PC-3 (cell line): Measurements from ENCODE around the gene PITX3. TPM values are rescaled to one million over a fixed set of nuclear protein-coding genes. Genes with fewer than 3 reads are reported as not detected.
A peak's percentile ranks its signal among the peaks of the same experiment; 100 is the strongest.

Experiments used
- ATAC-seq: fragments of 200-7000 bp; cut with Tn5 transposase; 2 replicates; pipeline ENCODE4 v1.9.1; 2020; ENCODE audit warnings: mild to moderate bottlenecking, moderate library complexity
- BruUV-seq: library from RNA; stranded (reverse); fragments of 400-500 nt; replicated peaks from 2 replicates; lab custom pipeline; 2021; lab: Mats Ljungman, UMichigan
- CTCF ChIA-PET: fragments of 300-600 bp; sonication (Branson Sonifier 250); formaldehyde crosslinking; loops from one replicate; lab custom pipeline; 2022; ENCODE audit warnings: antibody characterized with exemption; lab: Charles Lee
- POLR2A ChIA-PET: fragments of 300-600 bp; sonication (Branson Sonifier 250); formaldehyde crosslinking; loops from one replicate; lab custom pipeline; 2022; ENCODE audit warnings: antibody characterized with exemption; ENCODE audit not compliant: unreplicated experiment; lab: Charles Lee
- DNase-seq: peaks from one replicate; pipeline ENCODE4 v3.0.0-alpha.2; 2015
- H2AFZ ChIP-seq: fragments of 300-600 bp; sonication (generic); 2 replicates; pipeline ENCODE4 v1.6.0; 2016; ENCODE audit warnings: antibody characterized with exemption, low read length
- H3F3A ChIP-seq: fragments of 300-600 bp; sonication (generic); one replicate; pipeline ENCODE4 v1.6.0; 2017; ENCODE audit warnings: antibody characterized with exemption, low read length, control low read depth, mild to moderate bottlenecking; ENCODE audit not compliant: unreplicated experiment
- H3K27ac ChIP-seq: fragments of 300-600 bp; sonication (generic); 2 replicates; pipeline ENCODE4 v1.5.1; 2016; ENCODE audit warnings: mild to moderate bottlenecking, low read length
- H3K27me3 ChIP-seq: fragments of 300-600 bp; sonication (generic); 2 replicates; pipeline ENCODE4 v1.6.1; 2016; ENCODE audit warnings: low read length, mixed read lengths
- H3K36me3 ChIP-seq: fragments of 300-600 bp; sonication (generic); 2 replicates; pipeline ENCODE4 v1.6.1; 2016; ENCODE audit warnings: low read depth, mixed run types, low read length, mixed read lengths
- H3K4me1 ChIP-seq: fragments of 300-600 bp; sonication (generic); 2 replicates; pipeline ENCODE4 v1.5.1; 2016; ENCODE audit warnings: low read length; ENCODE audit not compliant: insufficient read depth
- H3K4me2 ChIP-seq: fragments of 300-600 bp; sonication (generic); 2 replicates; pipeline ENCODE4 v1.6.0; 2016; ENCODE audit warnings: low read length
- H3K4me3 ChIP-seq: fragments of 300-600 bp; sonication (generic); 2 replicates; pipeline ENCODE4 v1.5.1; 2016; ENCODE audit warnings: mild to moderate bottlenecking, low read length, mixed read lengths
- H3K79me2 ChIP-seq: fragments of 300-600 bp; sonication (generic); 2 replicates; pipeline ENCODE4 v1.6.1; 2017; ENCODE audit warnings: low read length, mixed read lengths
- H3K9ac ChIP-seq: fragments of 300-600 bp; sonication (generic); 2 replicates; pipeline ENCODE4 v1.6.0; 2016; ENCODE audit warnings: mild to moderate bottlenecking, low read length
- H3K9me2 ChIP-seq: fragments of 300-600 bp; sonication (generic); replicated peaks from 2 replicates; pipeline ENCODE4 v1.6.1; 2016; ENCODE audit warnings: mixed run types, low read length, mixed read lengths
- H3K9me3 ChIP-seq: fragments of 300-600 bp; sonication (generic); 2 replicates; pipeline ENCODE4 v1.6.1; 2016; ENCODE audit warnings: low read length, mixed read lengths
- H4K20me1 ChIP-seq: fragments of 300-600 bp; sonication (generic); 2 replicates; pipeline ENCODE4 v1.6.1; 2016; ENCODE audit warnings: low read length, mixed read lengths
- EZH2 ChIP-seq: fragments of 300-600 bp; sonication (generic); IDR thresholded peaks from one replicate; pipeline ENCODE4 v1.6.1; 2017; ENCODE audit warnings: antibody characterized with exemption, mild to moderate bottlenecking, low read length; ENCODE audit not compliant: unreplicated experiment
- EZH2phosphoT487 ChIP-seq: fragments of 300-600 bp; sonication (generic); IDR thresholded peaks from 2 replicates; pipeline ENCODE4 v1.6.1; 2018; ENCODE audit warnings: mild to moderate bottlenecking, antibody characterized with exemption, low read length, borderline replicate concordance
- intact Hi-C: fragments of 100-400 bp; cut with micrococcal nuclease; formaldehyde crosslinking; loops from 2 replicates; pipeline ENCODE4 v1.9.0; 2023
- total RNA-seq: library from RNA; depleted of rRNA; stranded (reverse); fragments of >200 nt; gene quantifications from 2 replicates; pipeline ENCODE4 v1.2.3, GENCODE V29; 2014
- TF ChIP-seq, protein P1 (sequence below): fragments of 300-600 bp; sonication (generic); conservative IDR thresholded peaks from 2 replicates; pipeline ENCODE4 v1.5.1; 2017; ENCODE audit warnings: antibody characterized with exemption, low read depth, mild to moderate bottlenecking, low read length

The PITX3 gene
- total RNA-seq, 1 experiment from 2014 or later: not detected

- CTCF ChIA-PET: interaction anchor here (0.7 kb wide), 1 partner anchor 16 kb away, joined by 3 read pairs; no protein-coding TSS in a partner anchor
- TF ChIP-seq, protein P1, sequence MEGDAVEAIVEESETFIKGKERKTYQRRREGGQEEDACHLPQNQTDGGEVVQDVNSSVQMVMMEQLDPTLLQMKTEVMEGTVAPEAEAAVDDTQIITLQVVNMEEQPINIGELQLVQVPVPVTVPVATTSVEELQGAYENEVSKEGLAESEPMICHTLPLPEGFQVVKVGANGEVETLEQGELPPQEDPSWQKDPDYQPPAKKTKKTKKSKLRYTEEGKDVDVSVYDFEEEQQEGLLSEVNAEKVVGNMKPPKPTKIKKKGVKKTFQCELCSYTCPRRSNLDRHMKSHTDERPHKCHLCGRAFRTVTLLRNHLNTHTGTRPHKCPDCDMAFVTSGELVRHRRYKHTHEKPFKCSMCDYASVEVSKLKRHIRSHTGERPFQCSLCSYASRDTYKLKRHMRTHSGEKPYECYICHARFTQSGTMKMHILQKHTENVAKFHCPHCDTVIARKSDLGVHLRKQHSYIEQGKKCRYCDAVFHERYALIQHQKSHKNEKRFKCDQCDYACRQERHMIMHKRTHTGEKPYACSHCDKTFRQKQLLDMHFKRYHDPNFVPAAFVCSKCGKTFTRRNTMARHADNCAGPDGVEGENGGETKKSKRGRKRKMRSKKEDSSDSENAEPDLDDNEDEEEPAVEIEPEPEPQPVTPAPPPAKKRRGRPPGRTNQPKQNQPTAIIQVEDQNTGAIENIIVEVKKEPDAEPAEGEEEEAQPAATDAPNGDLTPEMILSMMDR: no peak
- TF ChIP-seq EZH2 (no peak), EZH2phosphoT487 (no peak)
- H4K20me1 ChIP-seq: peaks cover 16% of the 10 kb centered on the region
- peak within 1 kb of the TSS; percentile 84 for H3K9ac ChIP-seq
- BruUV-seq: no TSS peak
- ATAC-seq: peak; percentile 92
- H3K27me3 ChIP-seq: no peaks in the 10 kb centered on the region
- H3K4me3 ChIP-seq: peak within 1 kb of the TSS; percentile 90
- H3K9me2 ChIP-seq: no peaks in the 10 kb centered on the region
- H3K9me3 ChIP-seq: no peaks in the 10 kb centered on the region
- POLR2A ChIA-PET: interaction anchor here (0.6 to 1.0 kb wide), 5 partner anchors 10 to 1872 kb away, joined by 4 to 8 read pairs (median 4); no protein-coding TSS in a partner anchor
- peaks cover 49% of the 10 kb centered on the region for H3K79me2 ChIP-seq
- H3K27ac ChIP-seq: peak within 1 kb of the TSS; percentile 52
- peak within 1 kb of the TSS; percentile 96 for H2AFZ ChIP-seq
- peak within 1 kb of the TSS; percentile 86 for H3K4me2 ChIP-seq
- H3K4me1 ChIP-seq: peaks cover 33% of the 10 kb centered on the region
- intact Hi-C loops: loop anchor here (5.0 kb wide), 1 partner anchor 97 kb away; no protein-coding TSS in a partner anchor
- H3K36me3 ChIP-seq: no peaks in the 10 kb centered on the region
- peak; percentile 99 for DNase-seq
- H3F3A ChIP-seq: no peaks in the 10 kb centered on the region
These were observed 4.0 kb upstream of the PITX3 start, which contains the start of gene GBF1 for GRCh38 chr10:102245082-102245931. TSS of gene GBF1 (plus strand) at chr10:102245532. CDS start at chr10:102258939, 13,407 bp downstream.

- no peak overlapping the region for H3K27ac ChIP-seq
- no peak for TF ChIP-seq EZH2phosphoT487
- TF ChIP-seq EZH2: no peak
- no peak overlapping the region for H3K9ac ChIP-seq
- peak; percentile 70 for DNase-seq
- no peak overlapping the region for H3K4me3 ChIP-seq
- BruUV-seq: no TSS peak
- ChIA-PET POLR2A (no interaction called here), CTCF (no interaction called here)
- no peaks in the 10 kb centered on the region for H3F3A ChIP-seq
- H3K9me3 ChIP-seq: no peaks in the 10 kb centered on the region
- H3K79me2 ChIP-seq: peaks cover 29% of the 10 kb centered on the region
- H3K27me3 ChIP-seq: no peaks in the 10 kb centered on the region
- intact Hi-C loops: no loop called here
- peaks cover 33% of the 10 kb centered on the region for H3K4me1 ChIP-seq
- H4K20me1 ChIP-seq: peaks cover 16% of the 10 kb centered on the region
- no peak overlapping the region for H3K4me2 ChIP-seq
- no peak for ATAC-seq
- no peaks in the 10 kb centered on the region for H3K9me2 ChIP-seq
- no peaks in the 10 kb centered on the region for H3K36me3 ChIP-seq
- no peak overlapping the region for H2AFZ ChIP-seq
These were observed 2.0 kb upstream of the PITX3 start for GRCh38 chr10:102243309-102243708.

DNA sequence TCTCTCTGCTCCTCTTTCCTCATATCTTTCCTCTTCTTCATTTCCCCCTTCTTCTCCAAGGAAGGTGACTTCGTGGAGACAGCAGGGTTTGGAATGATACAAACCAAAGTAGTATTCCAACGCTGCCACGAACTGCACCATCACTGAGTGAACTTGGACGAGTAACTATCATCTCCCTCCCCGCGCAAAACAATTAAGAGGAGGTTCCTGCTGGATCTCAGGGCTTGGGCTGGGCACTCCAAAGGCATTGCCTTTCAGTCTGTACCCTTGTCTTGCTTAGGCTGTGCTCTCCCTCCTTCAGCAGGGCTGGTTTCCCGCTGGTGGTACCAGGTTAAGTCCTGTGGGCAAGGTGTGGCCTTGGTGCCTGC is 790 bp upstream of the PITX3 start:
- BruUV-seq: no TSS peak
- intact Hi-C loops: no loop called here
- H3K9ac ChIP-seq: peak overlapping the region; percentile 27; the same call in 1 of the 2 replicates
- DNase-seq: no peak
- TF ChIP-seq EZH2 (no peak), EZH2phosphoT487 (no peak)
- TF ChIP-seq, protein P1: no peak
- H4K20me1 ChIP-seq: peaks cover 7% of the 10 kb centered on the region
- no peaks in the 10 kb centered on the region for H3F3A ChIP-seq
- H3K4me3 ChIP-seq: peak overlapping the region; percentile 70
- H3K27me3 ChIP-seq: no peaks in the 10 kb centered on the region
- H2AFZ ChIP-seq: peak overlapping the region; percentile 95
- ChIA-PET CTCF (no interaction called here), POLR2A (no interaction called here)
- H3K79me2 ChIP-seq: peaks cover 17% of the 10 kb centered on the region
- H3K4me1 ChIP-seq: peaks cover 23% of the 10 kb centered on the region
- no peaks in the 10 kb centered on the region for H3K9me2 ChIP-seq
- peak overlapping the region; percentile 92 for H3K4me2 ChIP-seq
- no peak overlapping the region for H3K27ac ChIP-seq
- no peaks in the 10 kb centered on the region for H3K36me3 ChIP-seq
- no peaks in the 10 kb centered on the region for H3K9me3 ChIP-seq
- no peak for ATAC-seq
